Mucosa of stomach (tissue), 1 donor: Measurements from ENCODE around the gene PRKAB2.
"Not testable (repeated sequence)": the region's sequence is repeated elsewhere in the genome, so short reads cannot be mapped to it uniquely, and the experiment has no call there.

Source experiments
- H3K27me3 ChIP-seq: one replicate; pipeline ENCODE4 v1.7.0; 2013; ENCODE audit warnings: mild to moderate bottlenecking, low read length; ENCODE audit not compliant: control insufficient read depth, insufficient read depth
- H3K36me3 ChIP-seq: one replicate; pipeline ENCODE4 v1.7.0; 2013; ENCODE audit warnings: low read length; ENCODE audit not compliant: control insufficient read depth, insufficient read depth
- H3K4me1 ChIP-seq: one replicate; pipeline ENCODE4 v1.7.0; 2013; ENCODE audit warnings: mild to moderate bottlenecking, low read length; ENCODE audit not compliant: control insufficient read depth, insufficient read depth
- H3K4me3 ChIP-seq: one replicate; pipeline ENCODE4 v1.7.0; 2013; ENCODE audit warnings: low read length
- H3K9ac ChIP-seq: one replicate; pipeline ENCODE4 v1.7.0; 2013; ENCODE audit warnings: mild to moderate bottlenecking, low read length, moderate library complexity
- H3K9me3 ChIP-seq: one replicate; pipeline ENCODE4 v1.7.0; 2013; ENCODE audit warnings: mild to moderate bottlenecking, low read length, moderate library complexity; ENCODE audit not compliant: control insufficient read depth
- donor health status: Pancreatic carcinoma.

Gene PRKAB2

DNA sequence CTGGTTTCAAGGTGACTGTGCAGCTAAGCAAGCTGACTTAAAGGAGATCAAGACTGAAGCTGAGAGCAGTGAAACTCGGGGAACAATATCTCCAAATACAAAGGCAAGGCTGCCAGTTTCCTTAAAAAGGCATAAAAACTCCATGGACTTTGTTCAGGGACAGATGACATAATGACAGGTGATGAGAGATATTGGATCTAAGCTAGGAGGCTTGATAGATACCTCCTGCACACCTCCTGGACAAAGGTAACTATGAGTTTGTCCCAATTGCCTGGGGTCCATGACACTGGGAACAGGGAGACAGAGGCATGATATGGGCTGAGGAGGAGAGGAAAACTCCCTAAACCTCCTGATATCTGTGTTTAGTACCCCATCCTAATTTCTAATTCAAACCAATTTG, 55.2 kb downstream of the PRKAB2 start:
- H3K4me1 ChIP-seq: no peaks in the 10 kb centered on the region
- no peaks in the 10 kb centered on the region for H3K27me3 ChIP-seq
- H3K9ac ChIP-seq: no peak overlapping the region
- no peaks in the 10 kb centered on the region for H3K9me3 ChIP-seq
- no peak overlapping the region for H3K4me3 ChIP-seq
- no peaks in the 10 kb centered on the region for H3K36me3 ChIP-seq

- Histone ChIP-seq H3K9me3 (no peaks in the 10 kb centered on the region), H3K4me3 (no peak overlapping the region), H3K9ac (no peak overlapping the region), H3K36me3 (no peaks in the 10 kb centered on the region), H3K4me1 (no peaks in the 10 kb centered on the region), H3K27me3 (no peaks in the 10 kb centered on the region)
These were observed 56.8 kb downstream of the PRKAB2 start for GRCh38 chr1:147115496-147115895.

- H3K9me3 ChIP-seq, H3K27me3 ChIP-seq, H3K36me3 ChIP-seq, H3K4me1 ChIP-seq, H3K4me3 ChIP-seq, H3K9ac ChIP-seq: not testable (repeated sequence)
These were observed 57.2 kb downstream of the PRKAB2 start for GRCh38 chr1:147115079-147115478.

DNA sequence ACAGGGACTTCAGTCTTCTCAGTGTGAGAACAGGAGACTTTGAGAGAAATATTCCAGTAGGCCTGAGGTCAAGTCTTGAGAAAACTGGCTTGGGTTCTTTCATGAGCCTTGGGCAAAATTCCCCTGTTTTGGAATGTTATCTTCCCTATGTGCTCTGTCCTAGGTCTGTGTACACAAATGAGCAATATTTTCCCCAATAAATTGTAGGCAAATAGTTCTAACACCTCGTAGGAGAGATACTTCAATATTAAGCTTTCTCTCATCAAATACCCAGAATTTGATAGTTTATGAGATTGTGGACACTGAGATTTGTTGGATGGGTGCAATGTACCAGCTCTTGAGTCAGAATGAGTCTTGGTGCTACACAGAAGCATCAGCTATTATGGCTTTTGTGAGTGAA, 57.9 kb downstream of the PRKAB2 start:
- not testable (repeated sequence) for H3K9ac ChIP-seq, H3K4me3 ChIP-seq, H3K9me3 ChIP-seq, H3K27me3 ChIP-seq, H3K4me1 ChIP-seq, H3K36me3 ChIP-seq

GRCh38 chr1:147111381-147112130, 60.7 kb downstream of the PRKAB2 start:
- Histone ChIP-seq H3K4me3 (no peak overlapping the region), H3K27me3 (peaks cover 3% of the 10 kb centered on the region), H3K4me1 (no peaks in the 10 kb centered on the region), H3K36me3 (no peaks in the 10 kb centered on the region), H3K9ac (no peak overlapping the region), H3K9me3 (no peaks in the 10 kb centered on the region)

GRCh38 chr1:147110872-147111271, 61.4 kb downstream of the PRKAB2 start:
- Histone ChIP-seq H3K36me3 (no peaks in the 10 kb centered on the region), H3K4me3 (no peak overlapping the region), H3K4me1 (no peaks in the 10 kb centered on the region), H3K9ac (no peak overlapping the region), H3K27me3 (peaks cover 3% of the 10 kb centered on the region), H3K9me3 (no peaks in the 10 kb centered on the region)

- Histone ChIP-seq H3K4me3 (no peak overlapping the region), H3K27me3 (peaks cover 3% of the 10 kb centered on the region), H3K36me3 (no peaks in the 10 kb centered on the region), H3K4me1 (no peaks in the 10 kb centered on the region), H3K9ac (no peak overlapping the region), H3K9me3 (no peaks in the 10 kb centered on the region)
These were observed 61.8 kb downstream of the PRKAB2 start for GRCh38 chr1:147110434-147110833.

DNA sequence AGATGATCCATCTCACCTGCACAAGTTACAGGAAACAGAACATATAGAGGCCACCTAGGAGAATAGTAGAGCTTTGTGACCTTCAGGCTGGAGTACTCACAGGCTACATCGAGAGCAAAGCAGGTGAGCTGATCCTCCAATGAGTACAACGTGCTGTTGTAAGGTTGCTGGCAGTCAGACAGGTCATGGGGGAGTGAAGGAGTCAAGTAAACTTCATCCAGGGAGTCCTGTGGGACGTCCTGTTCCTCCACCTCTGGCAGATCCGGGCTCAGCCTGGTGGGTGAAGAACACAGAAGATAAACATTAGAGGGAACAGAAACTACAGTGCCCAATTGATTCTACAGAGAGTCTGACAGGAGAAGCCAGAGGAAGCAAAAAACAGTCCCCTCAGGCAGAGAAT, 62.5 kb downstream of the PRKAB2 start:
- H3K4me1 ChIP-seq: no peaks in the 10 kb centered on the region
- H3K4me3 ChIP-seq: no peak overlapping the region

DNA sequence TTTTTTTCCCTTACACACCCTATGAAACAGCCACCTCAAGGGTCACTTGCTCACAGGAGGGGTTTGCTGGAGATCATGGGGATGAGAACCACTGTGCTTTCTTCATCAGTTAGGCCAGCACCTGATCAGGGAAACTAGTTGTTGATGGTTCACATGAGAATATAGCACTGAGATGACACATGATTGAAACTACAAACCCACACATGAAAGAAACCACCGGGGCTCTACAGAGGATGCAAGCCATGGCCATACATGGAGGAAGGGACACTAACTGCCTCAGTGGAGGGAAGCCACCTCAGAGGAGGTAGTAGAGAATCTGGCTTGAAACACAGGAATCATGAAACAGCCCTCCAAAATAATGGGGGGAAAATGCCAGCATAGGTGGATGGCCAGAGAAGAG, 63.2 kb downstream of the PRKAB2 start:
- H3K4me3 ChIP-seq: no peak overlapping the region
- peaks cover 3% of the 10 kb centered on the region for H3K27me3 ChIP-seq
- H3K4me1 ChIP-seq: no peaks in the 10 kb centered on the region
- no peaks in the 10 kb centered on the region for H3K36me3 ChIP-seq
- H3K9ac ChIP-seq: no peak overlapping the region
- H3K9me3 ChIP-seq: no peaks in the 10 kb centered on the region

More for the DNA sequence above, 62.5 kb downstream of the PRKAB2 start:
- Histone ChIP-seq H3K9me3 (no peaks in the 10 kb centered on the region), H3K9ac (no peak overlapping the region), H3K27me3 (peaks cover 3% of the 10 kb centered on the region), H3K36me3 (no peaks in the 10 kb centered on the region)

GRCh38 chr1:147106407-147106881, 65.8 kb downstream of the PRKAB2 start:
- H3K4me1 ChIP-seq, H3K27me3 ChIP-seq, H3K4me3 ChIP-seq, H3K36me3 ChIP-seq, H3K9ac ChIP-seq, H3K9me3 ChIP-seq: not testable (repeated sequence)

GRCh38 chr1:147105909-147106308, 66.4 kb downstream of the PRKAB2 start:
- Histone ChIP-seq H3K4me3 (no peak overlapping the region), H3K36me3 (no peaks in the 10 kb centered on the region), H3K4me1 (no peaks in the 10 kb centered on the region), H3K27me3 (peaks cover 7% of the 10 kb centered on the region), H3K9ac (no peak overlapping the region), H3K9me3 (no peaks in the 10 kb centered on the region)
